A549 (cell line): ENCODE results near the gene ATXN2L. TPM values are rescaled to one million over a fixed set of nuclear protein-coding genes. Genes with fewer than 3 reads are reported as not detected.
A peak's percentile ranks its signal among the peaks of the same experiment; 100 is the strongest.

Experiments
- ATAC-seq, 2 experiments: fragments of 200-7000 bp in 1 of 2; fragments of >200 bp in 1 of 2; cut with Nextera tagmentation in 1 of 2; cut with Tn5 transposase in 1 of 2; 3 replicates each; pipeline versions ENCODE4 v1.8.0 to v1.9.1; 2018 to 2020; ENCODE audit warnings: mild to moderate bottlenecking in 1 of 2, moderate library complexity in 1 of 2
- CTCF ChIA-PET: fragments of 300-600 bp; sonication (Branson Sonifier 250); formaldehyde crosslinking; extraction: SDS; loops from one replicate; lab custom pipeline; 2021; ENCODE audit warnings: antibody characterized with exemption, inconsistent platforms; lab: Yijun Ruan, JAX
- POLR2A ChIA-PET: fragments of 350-600 bp; formaldehyde crosslinking; extraction: SDS; loops from one replicate; lab custom pipeline; 2021; ENCODE audit warnings: antibody characterized with exemption, inconsistent platforms; lab: Yijun Ruan, JAX
- DNase-seq, 2 experiments: peaks; one replicate each; pipeline versions ENCODE4 v3.0.0 to v3.0.0-alpha.2; 2011 to 2016; ENCODE audit warnings: low read depth in 1 of 2, low spot score in 1 of 2
- FAIRE-seq: peaks from 2 replicates; lab custom pipeline; 2011; peaks lifted over from hg19 to GRCh38; lab: Jason Lieb, UNC
- H3K27ac ChIP-seq, 2 experiments: fragments of >200 bp; sonication (Bioruptor Twin); formaldehyde crosslinking; 3 replicates each; pipeline ENCODE4 v1.5.1; 2016 to 2017
- H3K4me1 ChIP-seq: fragments of >200 bp; sonication (Bioruptor Twin); formaldehyde crosslinking; 3 replicates; pipeline ENCODE4 v1.6.1; 2016
- H3K4me2 ChIP-seq: fragments of >200 bp; sonication (Bioruptor Twin); formaldehyde crosslinking; 3 replicates; pipeline ENCODE4 v1.6.1; 2016
- H3K4me3 ChIP-seq: fragments of >200 bp; sonication (Bioruptor Twin); formaldehyde crosslinking; 3 replicates; pipeline ENCODE4 v1.5.1; 2016
- H3K9me3 ChIP-seq: fragments of >200 bp; sonication (Bioruptor Twin); formaldehyde crosslinking; 3 replicates; pipeline ENCODE4 v1.6.1; 2016
- BHLHE40 ChIP-seq: IDR thresholded peaks from 2 replicates; pipeline ENCODE4 v1.6.1; 2012; ENCODE audit warnings: low read depth, low read length, inconsistent platforms
- CEBPB ChIP-seq, 2 experiments: fragments of >200 bp in 1 of 2; sonication (Bioruptor Twin) in 1 of 2; formaldehyde crosslinking in 1 of 2; IDR thresholded peaks; 2 replicates each; pipeline ENCODE4 v1.6.1; 2012 to 2016
- CHD4 ChIP-seq: fragments of 200-600 bp; sonication (generic); IDR thresholded peaks from 2 replicates; pipeline ENCODE4 v1.6.1; 2016; ENCODE audit warnings: antibody characterized with exemption, mild to moderate bottlenecking, borderline replicate concordance
- CTCF ChIP-seq: fragments of >200 bp; sonication (Bioruptor Twin); formaldehyde crosslinking; IDR thresholded peaks from 3 replicates; pipeline ENCODE4 v1.5.1; 2016
- ELK1 ChIP-seq: fragments of 150-350 bp; IDR thresholded peaks from 2 replicates; pipeline ENCODE4 v1.6.1; 2014; ENCODE audit warnings: low read depth, mild to moderate bottlenecking, low read length
- EP300 ChIP-seq, 2 experiments: fragments of >200 bp; sonication (Bioruptor Twin); formaldehyde crosslinking; IDR thresholded peaks; 2 replicates in 1 of 2; 3 replicates in 1 of 2; pipeline ENCODE4 v1.6.1; 2016 to 2017
- FOSL2 ChIP-seq, 2 experiments: fragments of 450-650 bp in 1 of 2; fragments of >200 bp in 1 of 2; sonication (Bioruptor Twin) in 1 of 2; formaldehyde crosslinking; IDR thresholded peaks; 2 replicates each; pipeline versions ENCODE4 v1.5.0 to v1.6.1; 2016 to 2020; ENCODE audit warnings: mild to moderate bottlenecking in 1 of 2, moderate library complexity in 1 of 2
- HDAC2 ChIP-seq: fragments of 200-600 bp; sonication (generic); IDR thresholded peaks from 2 replicates; pipeline ENCODE4 v1.6.1; 2016
- HES2 ChIP-seq: fragments of >200 bp; sonication (Bioruptor Twin); formaldehyde crosslinking; IDR thresholded peaks from 2 replicates; pipeline ENCODE4 v1.6.1; 2016
- HEYL ChIP-seq: fragments of 250-450 bp; sonication (Bioruptor Pico); IDR thresholded peaks from 2 replicates; pipeline ENCODE4 v1.8.0; 2021; ENCODE audit warnings: mild to moderate bottlenecking, moderate library complexity
- HOXA7 ChIP-seq: fragments of 250-450 bp; sonication (Bioruptor Pico); IDR thresholded peaks from 2 replicates; pipeline ENCODE4 v1.5.0; 2020; ENCODE audit warnings: mild to moderate bottlenecking, moderate library complexity
- KDM5A ChIP-seq: fragments of 200-600 bp; sonication (generic); IDR thresholded peaks from 2 replicates; pipeline ENCODE4 v1.6.1; 2016; ENCODE audit warnings: antibody characterized with exemption, mild to moderate bottlenecking
- NFE2L2 ChIP-seq: fragments of 150-350 bp; conservative IDR thresholded peaks from 2 replicates; pipeline ENCODE4 v1.6.1; 2014; ENCODE audit warnings: low read length
- PBX3 ChIP-seq: IDR thresholded peaks from 2 replicates; pipeline ENCODE4 v1.6.1; 2012
- POLR2A ChIP-seq: IDR thresholded peaks from 2 replicates; pipeline ENCODE4 v1.6.1; 2012; ENCODE audit warnings: mild to moderate bottlenecking, low read length
- RAD21 ChIP-seq, 2 experiments: fragments of >200 bp in 1 of 2; sonication (Bioruptor Twin) in 1 of 2; formaldehyde crosslinking in 1 of 2; IDR thresholded peaks in 1 of 2; conservative IDR thresholded peaks in 1 of 2; 2 replicates in 1 of 2; 3 replicates in 1 of 2; pipeline ENCODE4 v1.6.1; 2012 to 2018; ENCODE audit warnings: inconsistent platforms in 1 of 2
- SREBF2 ChIP-seq: fragments of 450-650 bp; IDR thresholded peaks from 2 replicates; pipeline ENCODE4 v1.6.1; 2014; ENCODE audit warnings: mild to moderate bottlenecking, moderate library complexity
- TFCP2L1 ChIP-seq: fragments of 250-450 bp; sonication (Bioruptor Pico); IDR thresholded peaks from 2 replicates; pipeline ENCODE4 v1.5.0; 2021; ENCODE audit warnings: mild to moderate bottlenecking
- TP53 ChIP-seq: fragments of 250-450 bp; sonication (Bioruptor Pico); IDR thresholded peaks from 2 replicates; pipeline ENCODE4 v1.5.0; 2021; ENCODE audit warnings: mild to moderate bottlenecking, moderate library complexity
- ZC3H11A ChIP-seq: fragments of 450-650 bp; IDR thresholded peaks from 2 replicates; pipeline ENCODE4 v1.6.1; 2014; ENCODE audit warnings: antibody characterized with exemption, mild to moderate bottlenecking
- WGBS: methylation state at CpG from one replicate; pipeline ENCODE4 v1.1.6; 2017; ENCODE audit errors: missing lambda C conversion rate; 5-methylcytosine and 5-hydroxymethylcytosine counted together
- polyA plus RNA-seq, 4 experiments: library from polyadenylated mRNA; depleted of rRNA in 3 of 4; stranded (reverse); fragments of >200 nt; fragmentation: RNase III in 1 of 4; extraction: RNeasy Plus Mini Kit Qiagen cat#74134 plus additional on column Dnase treatment in 1 of 4; gene quantifications; 2 replicates in 3 of 4; 3 replicates in 1 of 4; pipeline ENCODE4 v1.2.3, GENCODE V29; 2011 to 2017

The ATXN2L gene
- polyA plus RNA-seq, 2 of the 4 experiments (the other 2 are of a cell fraction), result 28.4 to 135 TPM

GRCh38 chr16:28834349-28834748, 11.6 kb downstream of the ATXN2L start:
- peak in 1 of 2 experiments; percentile 10; a peak in 2 of 6 replicates for ATAC-seq
- no peak for DNase-seq
- POLR2A ChIA-PET, result no interaction called here
- no peak overlapping the region for H3K4me3 ChIP-seq
- no peak overlapping the region for H3K4me2 ChIP-seq
- no peak overlapping the region for H3K27ac ChIP-seq
- H3K9me3 ChIP-seq, result no peaks in the 10 kb centered on the region
- CTCF ChIA-PET, result interaction anchor here (1.2 kb wide), 1 partner anchor 12 kb away, joined by 4 read pairs; the partner anchor contains the start of gene TUFM
- FAIRE-seq, result no peak
- peaks cover 5% of the 10 kb centered on the region; the same call in 1 of the 3 replicates for H3K4me1 ChIP-seq
- TF ChIP-seq EP300 (IDR thresholded peaks at IDR 0.05), result no peak
- TF ChIP-seq FOSL2 (IDR thresholded peaks at IDR 0.05), result no peak
- TF ChIP-seq FOSL2 (CRISPR knock-in tag; IDR thresholded peaks at IDR 0.05), result no peak
- no peak for TF ChIP-seq HOXA7 (CRISPR knock-in tag)
- 96% methylated on average over 13 of the region's 14 CpGs for WGBS

- ATAC-seq (peak in 1 of 2 experiments; percentile 11; a peak in 2 of 6 replicates), DNase-seq (no peak), FAIRE-seq (no peak)
- H3K4me1 ChIP-seq, result peaks cover 5% of the 10 kb centered on the region; the same call in 1 of the 3 replicates
- no peak for TF ChIP-seq FOSL2 (IDR thresholded peaks at IDR 0.05)
- no peak for TF ChIP-seq FOSL2 (CRISPR knock-in tag; IDR thresholded peaks at IDR 0.05)
- no peak for TF ChIP-seq TFCP2L1 (CRISPR knock-in tag)
- no peak for TF ChIP-seq HES2
- no peak for TF ChIP-seq NFE2L2
- TF ChIP-seq CTCF, result no peak
- no peak for TF ChIP-seq RAD21 (conservative IDR thresholded peaks at IDR 0.05 in 1 of 2, IDR thresholded peaks at IDR 0.05 in 1 of 2)
- TF ChIP-seq CHD4, result no peak
- TF ChIP-seq ELK1, result no peak
- no peak for TF ChIP-seq EP300 (IDR thresholded peaks at IDR 0.05)
- TF ChIP-seq SREBF2, result no peak
- TF ChIP-seq TP53 (CRISPR knock-in tag), result no peak
- no peak for TF ChIP-seq HDAC2
- no peak for TF ChIP-seq HEYL (CRISPR knock-in tag)
- TF ChIP-seq KDM5A, result no peak
- no peak for TF ChIP-seq CEBPB (IDR thresholded peaks at IDR 0.05)
- TF ChIP-seq POLR2A, result no peak
- no peak for TF ChIP-seq HOXA7 (CRISPR knock-in tag)
- TF ChIP-seq ZC3H11A, result no peak
- no peak for TF ChIP-seq BHLHE40
- no peak for TF ChIP-seq PBX3
- H3K4me3 ChIP-seq, result no peak overlapping the region
- no peak overlapping the region for H3K27ac ChIP-seq
- POLR2A ChIA-PET, result interaction anchor here (0.7 to 1.3 kb wide), 3 partner anchors 8 to 12 kb away, joined by 3 read pairs; partner anchors contain the start of genes ATXN2L and TUFM
- CTCF ChIA-PET, result interaction anchor here (1.1 to 2.0 kb wide), 5 partner anchors 8 to 110 kb away, joined by 4 to 8 read pairs (median 5); partner anchors contain the start of genes ATXN2L and TUFM
- H3K4me2 ChIP-seq, result no peak overlapping the region
- no peaks in the 10 kb centered on the region for H3K9me3 ChIP-seq
- 88% methylated on average over 20 of the region's 25 CpGs for WGBS
Observed at GRCh38 chr16:28834873-28835863, 12.4 kb downstream of the ATXN2L start.
